ENCODE measurements around the gene KLHL26.
A peak's percentile ranks its signal among the peaks of the same experiment; 100 is the strongest.

The KLHL26 gene

DNA sequence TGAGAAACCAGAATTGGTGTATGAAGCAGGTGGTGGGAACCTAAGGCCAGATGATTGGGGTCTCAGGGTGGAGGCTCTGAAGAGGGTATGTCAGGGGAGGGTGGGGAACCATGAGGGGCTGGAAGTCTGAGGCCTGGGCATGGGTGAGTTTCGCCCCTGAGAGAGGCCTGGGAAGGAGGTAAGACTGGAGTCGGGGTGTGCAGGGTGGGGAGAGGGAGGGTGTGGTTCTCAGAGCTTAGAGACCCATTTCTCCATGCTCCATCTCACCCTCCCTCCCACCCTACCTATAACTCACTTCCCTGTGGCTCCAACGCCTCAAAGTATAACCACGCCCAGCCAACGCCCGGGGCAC is 1.0 kb upstream of the KLHL26 start:
- TF ChIP-seq, protein P1, sequence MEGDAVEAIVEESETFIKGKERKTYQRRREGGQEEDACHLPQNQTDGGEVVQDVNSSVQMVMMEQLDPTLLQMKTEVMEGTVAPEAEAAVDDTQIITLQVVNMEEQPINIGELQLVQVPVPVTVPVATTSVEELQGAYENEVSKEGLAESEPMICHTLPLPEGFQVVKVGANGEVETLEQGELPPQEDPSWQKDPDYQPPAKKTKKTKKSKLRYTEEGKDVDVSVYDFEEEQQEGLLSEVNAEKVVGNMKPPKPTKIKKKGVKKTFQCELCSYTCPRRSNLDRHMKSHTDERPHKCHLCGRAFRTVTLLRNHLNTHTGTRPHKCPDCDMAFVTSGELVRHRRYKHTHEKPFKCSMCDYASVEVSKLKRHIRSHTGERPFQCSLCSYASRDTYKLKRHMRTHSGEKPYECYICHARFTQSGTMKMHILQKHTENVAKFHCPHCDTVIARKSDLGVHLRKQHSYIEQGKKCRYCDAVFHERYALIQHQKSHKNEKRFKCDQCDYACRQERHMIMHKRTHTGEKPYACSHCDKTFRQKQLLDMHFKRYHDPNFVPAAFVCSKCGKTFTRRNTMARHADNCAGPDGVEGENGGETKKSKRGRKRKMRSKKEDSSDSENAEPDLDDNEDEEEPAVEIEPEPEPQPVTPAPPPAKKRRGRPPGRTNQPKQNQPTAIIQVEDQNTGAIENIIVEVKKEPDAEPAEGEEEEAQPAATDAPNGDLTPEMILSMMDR (IDR thresholded peaks at IDR 0.05; ENCODE audit: borderline replicate concordance, insufficient read depth, low read depth, low read length) = no peak
- H3K4me3 ChIP-seq (ENCODE audit: low read depth, low read length) = no peak overlapping the region

DNA sequence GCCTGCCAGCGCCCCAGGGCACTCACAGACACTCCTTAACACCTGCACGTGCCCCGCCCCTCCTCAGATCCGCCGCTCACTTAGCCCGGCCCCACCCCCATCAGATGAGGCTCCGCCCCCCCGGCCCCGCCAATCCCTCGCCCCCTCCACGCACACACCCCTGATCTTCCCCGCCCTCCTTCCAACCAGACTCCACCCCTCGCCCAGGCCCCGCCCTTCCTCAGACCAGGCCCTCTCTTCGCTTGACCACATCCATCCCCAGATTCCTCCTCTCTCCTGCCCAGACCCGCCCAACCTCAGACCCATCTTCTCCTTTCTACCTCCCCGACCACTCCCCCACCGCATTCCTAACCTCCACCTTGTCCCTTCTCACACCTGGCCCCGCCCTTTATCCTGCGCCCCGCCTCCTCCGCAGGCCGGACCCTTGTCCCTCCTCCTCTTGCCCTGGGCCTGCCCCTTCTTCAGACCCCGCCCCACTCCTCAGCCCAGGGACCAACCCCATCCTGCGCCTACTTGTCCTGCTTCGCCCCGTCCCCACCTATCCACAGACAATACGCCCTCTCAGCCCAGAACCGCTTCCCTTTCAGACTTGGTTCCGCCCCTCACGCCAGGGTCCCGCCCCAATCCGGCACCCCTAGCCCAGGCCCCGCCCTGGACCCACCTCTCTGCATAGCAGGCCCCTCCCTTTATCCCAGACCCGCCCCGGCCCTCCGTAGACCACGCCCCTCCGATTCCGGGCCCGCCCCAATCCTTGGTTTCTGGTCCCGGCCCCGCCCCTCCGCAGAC is 452 bp upstream of the KLHL26 start:
- TF ChIP-seq, protein P1 (IDR thresholded peaks at IDR 0.05; ENCODE audit: borderline replicate concordance, insufficient read depth, low read depth, low read length) = no peak

DNA sequence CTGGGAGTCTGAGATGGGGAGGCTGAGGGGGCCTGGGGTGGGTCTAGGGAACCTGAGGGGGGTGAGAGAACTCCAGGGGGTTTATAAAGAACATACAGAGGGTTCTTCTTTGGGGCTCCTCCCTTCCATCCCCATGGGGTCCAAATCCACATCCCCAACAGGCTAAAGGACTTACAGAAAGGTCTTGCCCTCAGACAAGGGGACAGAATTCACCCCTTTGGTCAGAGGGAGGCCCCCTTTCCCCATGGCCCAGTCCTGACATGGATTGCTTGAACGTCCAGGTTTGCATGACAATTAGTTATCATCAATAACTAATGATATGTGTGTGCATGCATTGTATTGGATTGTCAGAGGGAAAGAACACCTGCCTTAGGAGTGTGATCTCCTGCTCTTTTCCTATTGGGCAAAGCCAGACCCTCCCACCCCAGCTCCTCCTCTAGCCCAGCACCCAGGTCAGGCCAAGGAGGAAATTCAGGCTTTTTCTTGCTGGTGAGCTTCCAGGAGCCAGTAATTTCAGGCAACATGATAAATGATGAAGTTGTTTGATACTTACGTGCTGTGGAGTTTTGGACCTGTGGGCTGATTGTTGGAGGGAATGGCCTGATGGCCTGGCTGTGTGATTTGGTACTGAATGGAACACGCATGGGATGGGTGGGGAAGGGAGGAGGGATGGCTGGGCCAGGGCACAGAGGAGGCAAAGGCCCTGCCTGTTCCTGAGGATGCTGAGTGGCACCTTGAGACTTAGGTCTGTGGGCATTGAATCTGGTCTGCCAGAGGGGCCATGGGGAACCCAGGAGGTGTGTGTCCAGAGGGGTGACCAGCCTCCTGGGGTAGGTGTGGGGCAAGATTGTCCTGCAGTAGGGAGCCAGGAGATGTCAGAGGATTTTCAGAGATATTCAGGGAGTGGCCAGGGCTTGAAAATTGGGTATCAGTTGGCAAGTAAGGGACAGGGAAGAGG is 1.1 kb downstream of the KLHL26 start:
- TF ChIP-seq, protein P1 (IDR thresholded peaks at IDR 0.05; ENCODE audit: borderline replicate concordance, insufficient read depth, low read depth, low read length) = no peak
- H3K4me3 ChIP-seq (ENCODE audit: low read depth, low read length) = peak overlapping the region; percentile 92

More for the DNA sequence above, 452 bp upstream of the KLHL26 start:
- peak overlapping the region; percentile 92 for H3K4me3 ChIP-seq (ENCODE audit: low read depth, low read length)

DNA sequence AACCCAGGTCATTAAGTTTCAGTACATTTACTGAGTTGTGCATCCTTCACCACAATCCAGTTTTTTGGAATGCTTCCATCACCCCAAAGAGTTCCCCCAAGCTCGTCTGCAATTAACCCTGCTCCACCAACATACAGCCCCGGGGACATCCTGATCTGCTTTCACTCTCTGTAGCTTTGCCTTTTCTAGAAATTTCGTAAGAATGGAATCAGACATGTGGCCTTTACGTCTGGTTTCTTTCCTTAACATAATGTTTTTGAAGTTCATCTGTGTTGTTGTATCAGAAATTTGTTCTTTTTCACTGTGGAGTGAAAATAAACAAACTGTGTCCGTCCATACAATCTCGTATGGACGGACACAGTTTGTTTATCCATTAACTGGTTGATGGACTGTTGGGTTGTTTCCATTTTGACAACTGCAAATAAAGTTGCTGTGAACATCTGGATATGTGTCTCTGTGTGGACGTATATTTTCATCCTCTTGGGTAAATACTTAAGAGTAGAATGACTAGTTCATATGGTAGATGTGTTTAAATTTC is 2.9 kb downstream of the KLHL26 start:
- no peak overlapping the region for H3K4me3 ChIP-seq (ENCODE audit: low read depth, low read length)
- TF ChIP-seq, protein P1 (IDR thresholded peaks at IDR 0.05; ENCODE audit: borderline replicate concordance, insufficient read depth, low read depth, low read length) = no peak

DNA sequence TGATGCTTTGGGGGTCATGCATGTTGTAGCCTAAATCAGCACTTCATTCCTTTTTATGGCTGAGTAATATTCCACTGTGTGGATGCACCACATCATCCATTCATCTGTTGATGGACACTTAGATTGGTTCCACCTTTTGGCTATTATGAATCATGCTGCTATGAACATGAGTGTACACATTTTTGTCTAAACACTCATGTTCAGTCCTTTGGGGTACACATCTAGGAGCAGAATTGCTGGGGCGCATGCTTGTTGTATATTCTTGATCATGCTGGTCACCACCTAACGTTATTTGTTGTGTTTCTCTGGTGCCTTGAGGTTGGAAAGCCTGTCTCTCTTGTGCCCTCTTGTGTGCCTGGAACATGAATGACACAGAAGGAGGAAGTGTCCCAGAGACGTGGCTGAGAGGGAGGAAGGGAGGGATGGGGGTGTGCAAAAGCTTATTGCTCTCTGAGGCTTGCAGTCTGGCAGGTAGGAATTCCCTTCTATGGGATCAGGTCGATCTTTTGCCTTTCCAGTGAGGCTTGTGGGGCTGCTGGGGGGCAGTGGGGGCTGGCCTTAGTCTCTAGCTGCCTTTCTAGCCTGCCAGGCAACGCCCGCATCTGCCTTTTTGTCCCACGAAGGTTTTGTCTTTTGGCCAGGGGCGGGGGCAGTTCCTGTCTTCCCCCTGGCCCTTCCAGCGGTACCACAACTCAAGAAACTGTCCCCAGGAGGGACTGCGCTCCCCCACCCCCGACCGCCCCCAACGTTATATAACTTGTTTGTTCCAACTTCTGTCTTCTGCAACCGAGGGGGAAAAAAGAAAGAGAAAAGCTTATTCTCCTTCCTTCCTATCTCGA is 7.6 kb downstream of the KLHL26 start:
- no peak overlapping the region for H3K4me3 ChIP-seq (ENCODE audit: low read depth, low read length)
- TF ChIP-seq, protein P1 (IDR thresholded peaks at IDR 0.05; ENCODE audit: borderline replicate concordance, insufficient read depth, low read depth, low read length) = no peak

DNA sequence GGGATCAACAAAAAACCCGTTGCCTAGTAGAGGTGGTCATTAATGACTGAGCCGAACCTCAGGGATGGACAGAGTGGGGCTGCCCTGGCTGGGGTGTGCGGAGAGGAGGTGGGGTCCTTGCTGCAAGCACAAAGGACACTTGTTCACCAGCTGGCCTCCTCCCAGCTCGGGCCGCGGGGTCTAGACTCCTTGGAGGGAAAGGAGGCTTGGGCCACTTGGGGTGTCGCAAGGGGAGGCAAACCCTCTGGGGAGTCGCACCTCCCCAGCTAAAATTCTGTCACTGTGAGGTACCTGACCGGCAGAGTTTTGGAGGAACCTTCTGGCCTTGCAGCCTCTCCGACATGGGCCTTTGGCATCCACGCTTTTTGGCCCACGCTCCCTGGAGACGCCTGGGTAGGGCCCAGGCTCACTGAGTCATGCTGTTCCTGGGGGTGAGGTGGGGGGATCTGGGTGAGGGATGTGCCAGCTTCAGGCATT is 8.2 kb downstream of the KLHL26 start:
- H3K4me3 ChIP-seq (ENCODE audit: low read depth, low read length) = no peak overlapping the region
- TF ChIP-seq, protein P1 (IDR thresholded peaks at IDR 0.05; ENCODE audit: borderline replicate concordance, insufficient read depth, low read depth, low read length) = no peak

Measured in GM12875 (cell line).